ENCODE data around the gene CUL4A.

DNA sequence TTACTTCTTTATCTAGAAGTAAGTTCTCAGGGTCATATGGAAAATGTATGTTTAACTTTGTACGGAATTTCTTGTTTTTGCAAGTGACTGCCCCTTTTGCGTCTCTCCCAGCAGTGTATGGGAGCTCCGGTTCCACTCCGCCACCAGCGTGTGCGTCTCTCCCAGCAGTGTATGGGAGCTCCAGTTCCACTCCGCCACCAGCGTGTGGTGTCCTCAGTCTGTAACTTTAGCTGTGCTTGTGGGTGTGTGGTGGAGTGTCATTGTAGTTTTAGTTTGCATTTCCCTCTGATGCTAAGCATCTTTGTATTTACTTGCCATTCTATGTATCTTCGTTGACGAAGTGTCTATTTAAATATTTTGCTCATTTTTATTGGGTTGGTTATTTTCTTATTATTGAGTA, 2.4 kb downstream of the CUL4A start:
- TF ChIP-seq YY1 (IDR thresholded peaks at IDR 0.05; ENCODE audit: insufficient read depth, insufficient read length): no peak
- TF ChIP-seq ZNF274 (IDR thresholded peaks at IDR 0.05; ENCODE audit: low read depth, low read length): no peak
- TF ChIP-seq SUZ12 (IDR thresholded peaks at IDR 0.05; ENCODE audit: extremely low read depth, insufficient read depth, insufficient read length): no peak

Data from NT2/D1 (cell line).